Activated gamma-delta T cell treated with Interleukin-2 at 50 U/mL for 16 hours (primary cell): ENCODE measurements around the gene IMMP2L.

Source experiments
- DNase-seq: peaks from one replicate; pipeline ENCODE4 v3.0.0-alpha.2; 2020

IMMP2L gene

GRCh38 chr7:110891197-110891596 lies 671.1 kb downstream of the IMMP2L start:
- DNase-seq: no peak

- DNase-seq: no peak
These were observed 672.2 kb downstream of the IMMP2L start for GRCh38 chr7:110890101-110890500.

GRCh38 chr7:110889335-110889734 lies 673.0 kb downstream of the IMMP2L start:
- DNase-seq: no peak

- DNase-seq: no peak
These were observed 673.7 kb downstream of the IMMP2L start for GRCh38 chr7:110888641-110889040.

- DNase-seq: no peak
These were observed 676.8 kb downstream of the IMMP2L start for GRCh38 chr7:110885474-110885873.

- DNase-seq: no peak
These were observed 680.6 kb downstream of the IMMP2L start for GRCh38 chr7:110881721-110882120.

- DNase-seq: no peak
These were observed 681.3 kb downstream of the IMMP2L start for GRCh38 chr7:110880971-110881370.

- no peak for DNase-seq
These were observed 685.3 kb downstream of the IMMP2L start for GRCh38 chr7:110877016-110877415.

GRCh38 chr7:110875346-110875745 lies 686.9 kb downstream of the IMMP2L start:
- DNase-seq: no peak

- no peak for DNase-seq
These were observed 690.4 kb downstream of the IMMP2L start for GRCh38 chr7:110871856-110872255.

GRCh38 chr7:110870926-110871325 lies 691.4 kb downstream of the IMMP2L start:
- DNase-seq: no peak

- DNase-seq: no peak
These were observed 693.8 kb downstream of the IMMP2L start for GRCh38 chr7:110868458-110868857.

- no peak for DNase-seq
These were observed 694.5 kb downstream of the IMMP2L start for GRCh38 chr7:110867771-110868170.

GRCh38 chr7:110863258-110863657 lies 699.0 kb downstream of the IMMP2L start:
- no peak for DNase-seq

- no peak for DNase-seq
These were observed 701.1 kb downstream of the IMMP2L start for GRCh38 chr7:110861163-110861562.

- no peak for DNase-seq
These were observed 705.2 kb downstream of the IMMP2L start for GRCh38 chr7:110857106-110857505.

GRCh38 chr7:110856704-110857103 lies 705.6 kb downstream of the IMMP2L start:
- no peak for DNase-seq

GRCh38 chr7:110854651-110855050 lies 707.6 kb downstream of the IMMP2L start:
- no peak for DNase-seq

- DNase-seq: no peak
These were observed 708.1 kb downstream of the IMMP2L start for GRCh38 chr7:110854166-110854565.

GRCh38 chr7:110853263-110853662 lies 709.0 kb downstream of the IMMP2L start:
- DNase-seq: no peak

GRCh38 chr7:110852156-110852940 lies 709.9 kb downstream of the IMMP2L start:
- no peak for DNase-seq

GRCh38 chr7:110850224-110850623 lies 712.1 kb downstream of the IMMP2L start:
- DNase-seq: no peak

GRCh38 chr7:110842796-110843195 lies 719.5 kb downstream of the IMMP2L start:
- DNase-seq: no peak

- no peak for DNase-seq
These were observed 720.3 kb downstream of the IMMP2L start for GRCh38 chr7:110841840-110842545.
